HepG2 (cell line): Measurements from ENCODE around the gene COA1. TPM values are rescaled to one million over a fixed set of nuclear protein-coding genes. Genes with fewer than 3 reads are reported as not detected.
A peak's percentile ranks its signal among the peaks of the same experiment; 100 is the strongest.

Experiments
- AKNA ChIP-seq: sonication (generic); formaldehyde crosslinking; IDR thresholded peaks from 2 replicates; pipeline ENCODE4 v1.4.0; 2020; ENCODE audit warnings: missing genetic modification reagents, borderline replicate concordance
- ARID4A ChIP-seq: sonication (generic); formaldehyde crosslinking; IDR thresholded peaks from 2 replicates; pipeline ENCODE4 v1.5.0; 2020; ENCODE audit warnings: mild to moderate bottlenecking, missing genetic modification reagents, borderline replicate concordance
- CEBPB ChIP-seq: IDR thresholded peaks from 2 replicates; pipeline ENCODE4 v1.6.1; 2011; ENCODE audit warnings: low read depth, low read length, improper control_type of control experiment, borderline replicate concordance
- GATAD2A ChIP-seq: IDR thresholded peaks from 2 replicates; pipeline ENCODE4 v1.6.1; 2016
- HCFC1 ChIP-seq: fragments of 150-350 bp; IDR thresholded peaks from 2 replicates; pipeline ENCODE4 v1.6.1; 2014; ENCODE audit warnings: low read depth, low read length
- HMGXB4 ChIP-seq, 2 experiments: sonication (generic) in 1 of 2; formaldehyde crosslinking in 1 of 2; IDR thresholded peaks; 2 replicates each; pipeline versions ENCODE4 v1.4.0 to v1.6.1; 2018 to 2020; ENCODE audit warnings: missing genetic modification reagents in 2 of 2, borderline replicate concordance in 1 of 2, low read depth in 1 of 2, mild to moderate bottlenecking in 1 of 2, missing biosample characterization in 1 of 2
- JUN ChIP-seq: sonication (generic); formaldehyde crosslinking; IDR thresholded peaks from 2 replicates; pipeline ENCODE4 v1.4.0; 2020; ENCODE audit warnings: mild to moderate bottlenecking, missing genetic modification reagents
- SP4 ChIP-seq: sonication (generic); formaldehyde crosslinking; IDR thresholded peaks from 2 replicates; pipeline ENCODE4 v1.8.1; 2023; ENCODE audit warnings: mild to moderate bottlenecking, missing genetic modification reagents
- TGIF2 ChIP-seq: IDR thresholded peaks from 2 replicates; pipeline ENCODE4 v1.6.1; 2016; ENCODE audit warnings: control low read depth, missing compliant biosample characterization
- ZNF251 ChIP-seq: sonication (generic); formaldehyde crosslinking; IDR thresholded peaks from 2 replicates; pipeline ENCODE4 v1.9.0; 2021; ENCODE audit warnings: mild to moderate bottlenecking, missing genetic modification reagents
- ZNF713 ChIP-seq: sonication (generic); formaldehyde crosslinking; IDR thresholded peaks from 2 replicates; pipeline ENCODE4 v1.4.0; 2020; ENCODE audit warnings: mild to moderate bottlenecking, missing genetic modification reagents
- polyA plus RNA-seq, 8 experiments: library from polyadenylated mRNA; depleted of rRNA in 3 of 8; stranded (reverse) in 7 of 8; unstranded in 1 of 8; fragments of >200 nt; fragmentation: Illumina TruSeq in 4 of 8; extraction: Trizol in 4 of 8; gene quantifications; 2 replicates each; pipeline versions ENCODE4 v1.2.1 to v1.2.3, GENCODE V29; 2011 to 2016; ENCODE audit warnings: low read depth in 4 of 8, missing spikeins in 1 of 8, mixed read lengths in 1 of 8; ENCODE audit not compliant: insufficient read depth in 1 of 8
- total RNA-seq, 5 experiments: library from RNA; depleted of rRNA; stranded (reverse); fragments of >200 nt; fragmentation: Illumina TruSeq; extraction: Trizol; gene quantifications; 2 replicates each; pipeline ENCODE4 v1.2.3, GENCODE V29; 2016; ENCODE audit warnings: low read depth in 1 of 5
- TF ChIP-seq, protein P1 (sequence below), 2 experiments: fragments of 450-650 bp in 1 of 2; sonication (generic) in 1 of 2; formaldehyde crosslinking; IDR thresholded peaks; 2 replicates each; pipeline versions ENCODE4 v1.5.0 to v1.8.0; 2020 to 2022; ENCODE audit warnings: mild to moderate bottlenecking in 1 of 2, missing genetic modification reagents in 1 of 2
- TF ChIP-seq, protein P2 (sequence below): sonication (generic); formaldehyde crosslinking; IDR thresholded peaks from 2 replicates; pipeline ENCODE4 v1.5.0; 2020; ENCODE audit warnings: mild to moderate bottlenecking, missing genetic modification reagents

The COA1 gene
- total and polyA plus RNA-seq, 2 of the 13 experiments (the other 11 are each of a cell fraction or from before 2014, with no cell fraction given), result 33.2 to 65.7 TPM

GRCh38 chr7:43735802-43736603 is 6.7 kb upstream of the COA1 start (continued):
- TF ChIP-seq AKNA (CRISPR knock-in tag), result no peak
- no peak for TF ChIP-seq SP4 (CRISPR knock-in tag)
- TF ChIP-seq ARID4A (CRISPR knock-in tag), result peak; percentile 18; the same call in 1 of the 2 replicates
- TF ChIP-seq HMGXB4 (CRISPR knock-in tag; IDR thresholded peaks at IDR 0.05; ENCODE audit: borderline replicate concordance in 1 of 2, low read depth in 1 of 2), result no peak
- no peak for TF ChIP-seq ZNF713 (CRISPR knock-in tag)
- peak; percentile 31; the same call in 1 of the 2 replicates for TF ChIP-seq GATAD2A (CRISPR knock-in tag)
- TF ChIP-seq HCFC1, result no peak
- peak; percentile 91 for TF ChIP-seq CEBPB
- TF ChIP-seq JUN (CRISPR knock-in tag), result no peak
- TF ChIP-seq, protein P1, sequence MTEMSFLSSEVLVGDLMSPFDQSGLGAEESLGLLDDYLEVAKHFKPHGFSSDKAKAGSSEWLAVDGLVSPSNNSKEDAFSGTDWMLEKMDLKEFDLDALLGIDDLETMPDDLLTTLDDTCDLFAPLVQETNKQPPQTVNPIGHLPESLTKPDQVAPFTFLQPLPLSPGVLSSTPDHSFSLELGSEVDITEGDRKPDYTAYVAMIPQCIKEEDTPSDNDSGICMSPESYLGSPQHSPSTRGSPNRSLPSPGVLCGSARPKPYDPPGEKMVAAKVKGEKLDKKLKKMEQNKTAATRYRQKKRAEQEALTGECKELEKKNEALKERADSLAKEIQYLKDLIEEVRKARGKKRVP (CRISPR knock-in tag; IDR thresholded peaks at IDR 0.05), result peak in 1 of 2 experiments; percentile 89; a peak in 2 of 4 replicates
- TF ChIP-seq, protein P2, sequence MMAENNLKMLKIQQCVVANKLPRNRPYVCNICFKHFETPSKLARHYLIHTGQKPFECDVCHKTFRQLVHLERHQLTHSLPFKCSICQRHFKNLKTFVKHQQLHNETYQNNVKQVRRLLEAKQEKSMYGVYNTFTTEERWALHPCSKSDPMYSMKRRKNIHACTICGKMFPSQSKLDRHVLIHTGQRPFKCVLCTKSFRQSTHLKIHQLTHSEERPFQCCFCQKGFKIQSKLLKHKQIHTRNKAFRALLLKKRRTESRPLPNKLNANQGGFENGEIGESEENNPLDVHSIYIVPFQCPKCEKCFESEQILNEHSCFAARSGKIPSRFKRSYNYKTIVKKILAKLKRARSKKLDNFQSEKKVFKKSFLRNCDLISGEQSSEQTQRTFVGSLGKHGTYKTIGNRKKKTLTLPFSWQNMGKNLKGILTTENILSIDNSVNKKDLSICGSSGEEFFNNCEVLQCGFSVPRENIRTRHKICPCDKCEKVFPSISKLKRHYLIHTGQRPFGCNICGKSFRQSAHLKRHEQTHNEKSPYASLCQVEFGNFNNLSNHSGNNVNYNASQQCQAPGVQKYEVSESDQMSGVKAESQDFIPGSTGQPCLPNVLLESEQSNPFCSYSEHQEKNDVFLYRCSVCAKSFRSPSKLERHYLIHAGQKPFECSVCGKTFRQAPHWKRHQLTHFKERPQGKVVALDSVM (CRISPR knock-in tag), result peak; percentile 59; the same call in 1 of the 2 replicates
- no peak for TF ChIP-seq ZNF251 (CRISPR knock-in tag)
- TF ChIP-seq TGIF2 (CRISPR knock-in tag), result no peak
